ENCODE data around the gene PTTG1IP2.

The PTTG1IP2 gene

DNA sequence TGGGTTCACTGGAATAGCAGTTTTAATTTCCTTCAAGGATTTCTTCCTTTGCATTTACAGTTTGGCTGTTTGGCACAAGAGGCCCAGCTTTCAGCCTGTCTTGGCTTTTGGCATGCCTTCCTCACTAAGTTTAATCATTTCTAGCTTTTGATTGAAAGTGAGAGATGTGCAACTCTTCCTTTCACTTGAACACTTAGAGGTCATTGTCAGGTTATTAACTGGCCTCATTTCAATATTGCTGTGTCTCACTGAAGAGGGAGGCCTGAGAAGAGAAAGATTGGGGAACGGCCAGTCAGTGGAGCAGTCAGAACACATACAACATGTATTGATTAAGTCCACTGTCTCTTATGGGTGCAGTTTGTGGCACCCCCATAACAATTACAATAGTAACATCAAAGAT lies 33.9 kb downstream of the PTTG1IP2 start:
- no peak overlapping the region for H3K27ac ChIP-seq

GRCh38 chr7:90507692-90508091 lies 38.3 kb downstream of the PTTG1IP2 start:
- TF ChIP-seq, protein P1, sequence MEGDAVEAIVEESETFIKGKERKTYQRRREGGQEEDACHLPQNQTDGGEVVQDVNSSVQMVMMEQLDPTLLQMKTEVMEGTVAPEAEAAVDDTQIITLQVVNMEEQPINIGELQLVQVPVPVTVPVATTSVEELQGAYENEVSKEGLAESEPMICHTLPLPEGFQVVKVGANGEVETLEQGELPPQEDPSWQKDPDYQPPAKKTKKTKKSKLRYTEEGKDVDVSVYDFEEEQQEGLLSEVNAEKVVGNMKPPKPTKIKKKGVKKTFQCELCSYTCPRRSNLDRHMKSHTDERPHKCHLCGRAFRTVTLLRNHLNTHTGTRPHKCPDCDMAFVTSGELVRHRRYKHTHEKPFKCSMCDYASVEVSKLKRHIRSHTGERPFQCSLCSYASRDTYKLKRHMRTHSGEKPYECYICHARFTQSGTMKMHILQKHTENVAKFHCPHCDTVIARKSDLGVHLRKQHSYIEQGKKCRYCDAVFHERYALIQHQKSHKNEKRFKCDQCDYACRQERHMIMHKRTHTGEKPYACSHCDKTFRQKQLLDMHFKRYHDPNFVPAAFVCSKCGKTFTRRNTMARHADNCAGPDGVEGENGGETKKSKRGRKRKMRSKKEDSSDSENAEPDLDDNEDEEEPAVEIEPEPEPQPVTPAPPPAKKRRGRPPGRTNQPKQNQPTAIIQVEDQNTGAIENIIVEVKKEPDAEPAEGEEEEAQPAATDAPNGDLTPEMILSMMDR (conservative IDR thresholded peaks at IDR 0.05) = no peak
- H3K27ac ChIP-seq = no peak overlapping the region

More for the DNA sequence above, 33.9 kb downstream of the PTTG1IP2 start:
- TF ChIP-seq, protein P1 (conservative IDR thresholded peaks at IDR 0.05) = no peak

DNA sequence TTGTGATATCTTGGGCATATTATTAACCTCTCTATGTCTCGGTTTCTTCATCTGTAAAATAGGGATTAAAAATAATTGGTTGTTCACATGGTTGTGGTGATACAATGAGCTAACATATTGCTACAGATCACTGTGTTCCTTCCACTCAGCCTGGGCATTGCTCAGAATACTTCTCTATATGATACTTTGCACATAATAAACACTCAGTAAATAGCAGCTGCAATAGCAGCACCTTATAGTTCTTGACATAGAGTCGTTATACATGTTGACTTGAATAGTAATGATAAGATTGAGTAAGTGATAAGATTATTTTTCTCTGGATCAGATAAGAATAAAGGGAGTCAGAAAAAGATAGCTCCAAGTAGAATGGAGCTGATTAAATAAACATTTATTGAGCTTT lies 42.3 kb downstream of the PTTG1IP2 start:
- H3K27ac ChIP-seq = no peak overlapping the region
- TF ChIP-seq, protein P1 (conservative IDR thresholded peaks at IDR 0.05) = no peak

DNA sequence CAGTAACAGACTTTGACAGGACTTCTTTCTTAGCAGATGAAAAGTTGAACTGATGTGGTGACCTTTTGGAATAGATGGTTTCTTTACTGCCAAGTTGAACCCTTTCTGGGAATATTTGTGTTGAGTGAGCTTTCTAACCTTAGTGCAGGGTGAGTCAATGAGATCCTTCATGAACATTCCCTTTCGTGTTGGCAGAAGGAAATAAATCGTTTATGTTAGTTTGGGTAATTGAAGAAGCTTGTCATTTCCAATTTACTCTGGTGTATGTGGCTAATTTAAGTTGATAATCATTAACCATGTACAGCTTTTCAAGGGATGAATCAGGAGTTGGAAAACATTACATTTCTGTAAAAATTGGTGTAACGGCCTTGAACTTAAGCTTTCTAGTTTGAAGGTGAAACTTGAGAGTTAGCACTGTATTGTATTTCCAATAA lies 43.4 kb downstream of the PTTG1IP2 start:
- TF ChIP-seq, protein P1 (conservative IDR thresholded peaks at IDR 0.05) = no peak
- no peak overlapping the region for H3K27ac ChIP-seq

- TF ChIP-seq, protein P1 (conservative IDR thresholded peaks at IDR 0.05) = no peak
- no peak overlapping the region for H3K27ac ChIP-seq
These were observed 46.8 kb downstream of the PTTG1IP2 start for GRCh38 chr7:90516257-90516656.

DNA sequence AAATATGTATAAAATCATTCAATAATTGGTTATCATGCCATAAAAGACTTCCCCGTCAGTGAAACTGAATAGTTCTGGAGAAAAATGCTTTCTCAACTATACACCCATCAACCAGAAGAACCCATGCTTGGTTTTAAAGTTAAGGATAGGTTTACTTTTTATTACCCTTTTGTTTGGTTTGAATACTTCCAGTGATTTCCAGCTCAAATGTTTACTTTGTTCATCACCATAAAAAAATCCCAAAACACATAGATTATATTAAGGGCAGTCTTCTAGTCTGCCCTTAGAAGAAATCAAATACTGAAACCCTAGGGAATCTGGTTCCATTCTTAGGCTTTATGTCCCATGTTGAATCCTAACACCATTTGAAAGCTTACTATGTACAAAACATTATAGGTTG lies 49.2 kb downstream of the PTTG1IP2 start:
- peak overlapping the region; percentile 5; the same call in 1 of the 2 replicates for H3K27ac ChIP-seq
- TF ChIP-seq, protein P1 (conservative IDR thresholded peaks at IDR 0.05) = no peak

DNA sequence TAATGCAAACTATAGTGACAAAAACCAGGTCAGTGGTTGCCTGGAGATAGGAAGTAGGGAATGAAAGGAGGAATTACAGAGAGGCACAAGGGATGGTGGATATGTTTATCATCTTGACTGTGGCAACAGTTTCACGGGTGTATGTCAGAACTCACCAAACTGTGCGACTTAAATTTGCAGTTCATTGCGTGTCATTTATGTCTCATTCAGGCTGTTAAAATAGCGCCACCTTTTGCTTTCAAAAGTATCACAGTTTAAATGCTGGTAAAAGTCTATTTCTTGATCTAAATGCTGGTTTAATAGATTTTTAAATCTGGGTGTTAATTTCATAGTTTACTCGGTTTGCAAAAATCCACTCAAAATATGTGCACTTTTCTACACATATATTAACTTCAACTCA lies 51.0 kb downstream of the PTTG1IP2 start:
- TF ChIP-seq, protein P1 (conservative IDR thresholded peaks at IDR 0.05) = no peak; the same call in 1 of the 2 replicates
- H3K27ac ChIP-seq = no peak overlapping the region
